ENCODE measurements around the gene HGS.

Gene HGS

GRCh38 chr17:81640011-81640410, 43.8 kb upstream of the HGS start:
- ChIA-PET POLR2A (no interaction called here), CTCF (no interaction called here)
- DNase-seq (ENCODE audit: extremely low spot score) = no peak
- TF ChIP-seq ELF4 (IDR thresholded peaks at IDR 0.05) = no peak
- TF ChIP-seq SUZ12 (IDR thresholded peaks at IDR 0.05) = no peak
- TF ChIP-seq TARDBP (IDR thresholded peaks at IDR 0.05) = no peak
- no peak for TF ChIP-seq FOXA1 (IDR thresholded peaks at IDR 0.05)
- TF ChIP-seq BHLHE40 (IDR thresholded peaks at IDR 0.05; ENCODE audit: borderline replicate concordance) = no peak
- no peak for TF ChIP-seq LEF1 (IDR thresholded peaks at IDR 0.05; ENCODE audit: borderline replicate concordance)
- no peak for TF ChIP-seq ARNT (IDR thresholded peaks at IDR 0.05)
- no peak for TF ChIP-seq HDGF (IDR thresholded peaks at IDR 0.05; ENCODE audit: borderline replicate concordance)
- TF ChIP-seq FOXM1 (IDR thresholded peaks at IDR 0.05; ENCODE audit: borderline replicate concordance) = no peak
- TF ChIP-seq L3MBTL2 (conservative IDR thresholded peaks at IDR 0.05) = no peak
- no peak for TF ChIP-seq FOXK2 (IDR thresholded peaks at IDR 0.05)
- no peak for TF ChIP-seq ZNF384 (IDR thresholded peaks at IDR 0.05)

GRCh38 chr17:81641825-81642489, 41.9 kb upstream of the HGS start:
- no peak for TF ChIP-seq L3MBTL2 (conservative IDR thresholded peaks at IDR 0.05)
- TF ChIP-seq FOXA1 (IDR thresholded peaks at IDR 0.05) = no peak
- no peak for TF ChIP-seq FOXM1 (IDR thresholded peaks at IDR 0.05; ENCODE audit: borderline replicate concordance)
- no peak for DNase-seq (ENCODE audit: extremely low spot score)
- ChIA-PET POLR2A (interaction anchor here (0.7 kb wide), 1 partner anchor 89 kb away, joined by 3 read pairs; no protein-coding TSS in a partner anchor), CTCF (no interaction called here)

GRCh38 chr17:81644496-81644895, 39.3 kb upstream of the HGS start:
- DNase-seq (ENCODE audit: extremely low spot score) = no peak
- POLR2A ChIA-PET = interaction anchor here (1.3 kb wide), 1 partner anchor 21 kb away, joined by 3 read pairs; no protein-coding TSS in a partner anchor
- CTCF ChIA-PET = no interaction called here
- no peak for TF ChIP-seq PKNOX1 (IDR thresholded peaks at IDR 0.05)
- TF ChIP-seq FOXK2 (IDR thresholded peaks at IDR 0.05) = no peak
- no peak for TF ChIP-seq FOXA1 (IDR thresholded peaks at IDR 0.05)
- no peak for TF ChIP-seq ARNT (IDR thresholded peaks at IDR 0.05)
- TF ChIP-seq LEF1 (IDR thresholded peaks at IDR 0.05; ENCODE audit: borderline replicate concordance) = no peak
- no peak for TF ChIP-seq HDGF (IDR thresholded peaks at IDR 0.05; ENCODE audit: borderline replicate concordance)
- TF ChIP-seq SP1 (IDR thresholded peaks at IDR 0.05) = no peak
- no peak for TF ChIP-seq FOXM1 (IDR thresholded peaks at IDR 0.05; ENCODE audit: borderline replicate concordance)
- no peak for TF ChIP-seq L3MBTL2 (conservative IDR thresholded peaks at IDR 0.05)
- no peak for TF ChIP-seq ELF4 (IDR thresholded peaks at IDR 0.05)
- TF ChIP-seq BHLHE40 (IDR thresholded peaks at IDR 0.05; ENCODE audit: borderline replicate concordance) = no peak
- no peak for TF ChIP-seq TARDBP (IDR thresholded peaks at IDR 0.05)
- no peak for TF ChIP-seq ZNF384 (IDR thresholded peaks at IDR 0.05)
- no peak for TF ChIP-seq NFRKB (IDR thresholded peaks at IDR 0.05)
- no peak for TF ChIP-seq CTBP1 (IDR thresholded peaks at IDR 0.05; ENCODE audit: borderline replicate concordance)
- TF ChIP-seq SUZ12 (IDR thresholded peaks at IDR 0.05) = no peak

- CTCF ChIA-PET = no interaction called here
- POLR2A ChIA-PET = interaction anchor here (1.3 kb wide), 1 partner anchor 20 kb away, joined by 3 read pairs; no protein-coding TSS in a partner anchor
- DNase-seq (ENCODE audit: extremely low spot score) = no peak
- TF ChIP-seq TARDBP (IDR thresholded peaks at IDR 0.05) = no peak
- no peak for TF ChIP-seq BHLHE40 (IDR thresholded peaks at IDR 0.05; ENCODE audit: borderline replicate concordance)
- TF ChIP-seq FOXA1 (IDR thresholded peaks at IDR 0.05) = no peak
- no peak for TF ChIP-seq LEF1 (IDR thresholded peaks at IDR 0.05; ENCODE audit: borderline replicate concordance)
- TF ChIP-seq FOXM1 (IDR thresholded peaks at IDR 0.05; ENCODE audit: borderline replicate concordance) = no peak
- no peak for TF ChIP-seq PKNOX1 (IDR thresholded peaks at IDR 0.05)
- no peak for TF ChIP-seq ARNT (IDR thresholded peaks at IDR 0.05)
- no peak for TF ChIP-seq L3MBTL2 (conservative IDR thresholded peaks at IDR 0.05)
- no peak for TF ChIP-seq ELF4 (IDR thresholded peaks at IDR 0.05)
These were observed 38.5 kb upstream of the HGS start for GRCh38 chr17:81644976-81645952.

GRCh38 chr17:81646869-81647600, 36.8 kb upstream of the HGS start:
- TF ChIP-seq BHLHE40 (IDR thresholded peaks at IDR 0.05; ENCODE audit: borderline replicate concordance) = no peak
- no peak for TF ChIP-seq FOXK2 (IDR thresholded peaks at IDR 0.05)
- no peak for TF ChIP-seq SUZ12 (IDR thresholded peaks at IDR 0.05)
- TF ChIP-seq TARDBP (IDR thresholded peaks at IDR 0.05) = no peak
- TF ChIP-seq PKNOX1 (IDR thresholded peaks at IDR 0.05) = no peak
- TF ChIP-seq ELF4 (IDR thresholded peaks at IDR 0.05) = no peak
- TF ChIP-seq CTBP1 (IDR thresholded peaks at IDR 0.05; ENCODE audit: borderline replicate concordance) = no peak
- CTCF ChIA-PET = no interaction called here
- POLR2A ChIA-PET = interaction anchor here (0.7 to 1.5 kb wide), 3 partner anchors 9 to 21 kb away, joined by 3 read pairs; no protein-coding TSS in a partner anchor
- DNase-seq (ENCODE audit: extremely low spot score) = no peak
